ENCODE results near the gene SLC17A1.
"Not testable (repeated sequence)": the region's sequence is repeated elsewhere in the genome, so short reads cannot be mapped to it uniquely, and the experiment has no call there.

The SLC17A1 gene

GRCh38 chr6:25755483-25755882 is 76.4 kb downstream of the SLC17A1 start:
- DNase-seq: no peak

- no peak for DNase-seq
These were observed 77.3 kb downstream of the SLC17A1 start, which contains the start of gene SLC17A4 for GRCh38 chr6:25754535-25754934. TSS of gene SLC17A4 (plus strand) at chr6:25754742. CDS start at chr6:25761963, 7,221 bp downstream.

GRCh38 chr6:25753079-25753478 is 78.8 kb downstream of the SLC17A1 start:
- no peak for DNase-seq

GRCh38 chr6:25750906-25751305 is 80.9 kb downstream of the SLC17A1 start:
- DNase-seq: no peak

- no peak for DNase-seq
These were observed 82.0 kb downstream of the SLC17A1 start for GRCh38 chr6:25749837-25750236.

GRCh38 chr6:25748601-25749517 is 83.0 kb downstream of the SLC17A1 start:
- DNase-seq: not testable (repeated sequence)

- no peak for DNase-seq
These were observed 83.8 kb downstream of the SLC17A1 start for GRCh38 chr6:25748049-25748448.

GRCh38 chr6:25747477-25747876 is 84.4 kb downstream of the SLC17A1 start:
- no peak for DNase-seq

GRCh38 chr6:25746968-25747367 is 84.9 kb downstream of the SLC17A1 start:
- no peak for DNase-seq

GRCh38 chr6:25745836-25746235 is 86.0 kb downstream of the SLC17A1 start:
- no peak for DNase-seq

GRCh38 chr6:25743868-25744267 is 88.0 kb downstream of the SLC17A1 start:
- no peak for DNase-seq

GRCh38 chr6:25735261-25735660 is 96.6 kb downstream of the SLC17A1 start:
- DNase-seq: no peak
